Right lobe of liver (tissue), 6 donors: ENCODE results near the gene TMEM138. TPM values are rescaled to one million over a fixed set of nuclear protein-coding genes. Genes with fewer than 3 reads are reported as not detected.
A peak's percentile ranks its signal among the peaks of the same experiment; 100 is the strongest.

ENCODE experiments used
- ATAC-seq, 4 donors: fragments of 200-7000 bp; cut with Tn5 transposase; one replicate each; pipeline ENCODE4 v1.9.1; 2020; ENCODE audit warnings: mild to moderate bottlenecking in 4 of 4, moderate library complexity in 4 of 4
- DNase-seq, 3 donors: peaks; one replicate each; pipeline ENCODE4 v3.0.0-alpha.2; 2020
- H3K27ac ChIP-seq, 3 donors: fragments of 200-600 bp; one replicate each; pipeline ENCODE4 v1.8.0; 2022
- H3K27me3 ChIP-seq, 2 donors: fragments of 200-600 bp; one replicate each; pipeline ENCODE4 v1.8.0; 2022
- H3K36me3 ChIP-seq, 4 donors: fragments of 200-600 bp; sonication (generic) in 1 of 4; one replicate each; pipeline versions ENCODE4 v1.5.1 to v1.8.0; 2017 to 2022; ENCODE audit warnings: control low read depth in 1 of 4
- H3K4me1 ChIP-seq, 4 donors: fragments of 200-600 bp; sonication (generic) in 1 of 4; one replicate each; pipeline versions ENCODE4 v1.5.1 to v1.8.0; 2017 to 2022; ENCODE audit warnings: control low read depth in 1 of 4
- H3K4me3 ChIP-seq, 3 donors: fragments of 200-600 bp; one replicate each; pipeline ENCODE4 v1.8.0; 2022
- H3K9me3 ChIP-seq, 4 donors: fragments of 200-600 bp; sonication (generic) in 1 of 4; one replicate each; pipeline versions ENCODE4 v1.5.1 to v1.8.0; 2017 to 2022; ENCODE audit warnings: control low read depth in 1 of 4
- CTCF ChIP-seq, 4 donors: fragments of 200-600 bp in 3 of 4; fragments of 450-650 bp in 1 of 4; IDR thresholded peaks; one replicate each; pipeline versions ENCODE4 v1.5.1 to v1.8.0; 2016 to 2022; ENCODE audit warnings: antibody characterized with exemption in 4 of 4, mild to moderate bottlenecking in 2 of 4
- POLR2A ChIP-seq: fragments of 450-650 bp; IDR thresholded peaks from one replicate; pipeline ENCODE4 v1.6.1; 2017; ENCODE audit warnings: antibody characterized with exemption, mild to moderate bottlenecking
- WGBS: methylation state at CpG from one replicate; pipeline ENCODE4 v1.1.6; 2018; ENCODE audit warnings: low coverage, low lambda C conversion rate; ENCODE audit not compliant: insufficient coverage; ENCODE audit errors: missing lambda C conversion rate; 5-methylcytosine and 5-hydroxymethylcytosine counted together
- intact Hi-C, 2 donors: fragments of 100-400 bp; cut with DNase I; formaldehyde crosslinking; loops; one replicate each; pipeline versions ENCODE4 v1.11.2 to v1.14.1; 2022
- long read RNA-seq: library from polyadenylated mRNA; unstranded; transcript quantifications from one replicate; pipeline ENCODE4 v2.0.0, GENCODE V29; 2019
- total RNA-seq, 6 experiments: library from RNA; depleted of rRNA in 2 of 6; stranded (reverse); fragments of >200 nt in 2 of 6; fragmentation: NEBNext Ultra II Directional in 3 of 6; extraction: Animal tissue kit (Norgen Biotek cat#: 25700) in 3 of 6; gene quantifications; one replicate each; pipeline versions ENCODE4 v1.1.0 to v1.2.4, GENCODE V29; 2016 to 2023
- donor health status: DM: no; HTN: yes; CAD: no.
- donor health status: DM: no; HTN: no; CAD: no.
- donor health status: DM: no; HTN: no; CAD: no.
- donor health status: DM: no; HTN: yes; CAD: no.
- donor health status: DM: no; HTN: yes; CAD: no.

Gene TMEM138
- 10 to 100 TPM; 18.2 to 41.0 (median 26.4) TPM for total RNA-seq
- long read RNA-seq, transcript TMEM138-201 (5 exons, 1,848 nt), result major isoform, 8 of 9 reads
- long read RNA-seq, partial matches to known transcripts, result 1 of 9 reads
- long read RNA-seq, other reads (novel, unspliced or antisense), result 0 of 9 reads

- intact Hi-C loops, result no loop called here
- under 1% methylated on average over 34 of the region's 63 CpGs for WGBS
- DNase-seq (peak; percentile 94 to 96 (median 95)), ATAC-seq (peak; percentile 93 to 97 (median 94))
- Histone ChIP-seq H3K27me3 (no peaks in the 10 kb centered on the region), H3K4me3 (peak within 1 kb of the TSS; percentile 61 to 82 (median 81)), H3K36me3 (peaks cover 0 to 29% (median 8%) of the 10 kb centered on the region in 4 donors), H3K4me1 (peaks cover 0 to 26% (median 6%) of the 10 kb centered on the region in 4 donors), H3K27ac (peak within 1 kb of the TSS; percentile 93 to 98 (median 95)), H3K9me3 (no peaks in the 10 kb centered on the region)
- TF ChIP-seq POLR2A (peak; percentile 90), CTCF (IDR thresholded peaks at IDR 0.05) (no peak)
Measured at GRCh38 chr11:61361741-61362541, at the start of gene TMEM138, which contains the start of gene CYB561A3. Gene TMEM138, plus strand, starts transcription at chr11:61362374. Its CDS starts 2,017 bp downstream, at chr11:61364391. Gene CYB561A3, minus strand, starts transcription at chr11:61361882. Its CDS starts 5,169 bp downstream, at chr11:61356713.

GRCh38 chr11:61315260-61315659 is 46.9 kb upstream of the TMEM138 start:
- TF ChIP-seq CTCF (IDR thresholded peaks at IDR 0.05) (no peak), POLR2A (no peak)
- peaks cover 6 to 83% (median 52%) of the 10 kb centered on the region in 4 donors for H3K36me3 ChIP-seq
- no peak overlapping the region for H3K27ac ChIP-seq
- WGBS, result 63% methylated on average over 2 of the region's 2 CpGs
- no peaks in the 10 kb centered on the region for H3K9me3 ChIP-seq
- no peaks in the 10 kb centered on the region for H3K27me3 ChIP-seq
- intact Hi-C loops, result no loop called here
- H3K4me3 ChIP-seq, result no peak overlapping the region
- no peak for DNase-seq
- no peaks in the 10 kb centered on the region for H3K4me1 ChIP-seq
- ATAC-seq, result peak in 1 of 4 donors; percentile 73

- TF ChIP-seq CTCF (IDR thresholded peaks at IDR 0.05), result no peak
- no peaks in the 10 kb centered on the region for H3K4me1 ChIP-seq
- no peak overlapping the region for H3K4me3 ChIP-seq
- no peaks in the 10 kb centered on the region for H3K27me3 ChIP-seq
- no peaks in the 10 kb centered on the region for H3K9me3 ChIP-seq
- 100% methylated on average over 1 of the region's 2 CpGs for WGBS
- DNase-seq, result no peak
- H3K36me3 ChIP-seq, result peaks cover 13 to 88% (median 47%) of the 10 kb centered on the region in 4 donors
- peak in 2 of 4 donors; percentile 34 to 78 for ATAC-seq
- intact Hi-C loops, result no loop called here
- no peak overlapping the region for H3K27ac ChIP-seq
Measured at GRCh38 chr11:61325649-61326414, 36.3 kb upstream of the TMEM138 start.

GRCh38 chr11:61327669-61328071 is 34.5 kb upstream of the TMEM138 start:
- DNase-seq (no peak), ATAC-seq (no peak)
- Histone ChIP-seq H3K27ac (no peak overlapping the region), H3K4me3 (no peak overlapping the region), H3K9me3 (no peaks in the 10 kb centered on the region), H3K4me1 (peaks cover 0 to 14% (median 5%) of the 10 kb centered on the region in 4 donors), H3K27me3 (no peaks in the 10 kb centered on the region), H3K36me3 (peaks cover 5 to 70% (median 37%) of the 10 kb centered on the region in 4 donors)
- intact Hi-C loops, result no loop called here
- TF ChIP-seq CTCF (IDR thresholded peaks at IDR 0.05), result no peak
- TF ChIP-seq POLR2A, result no peak
